Gastrocnemius medialis (tissue), 4 donors: Measurements from ENCODE around the gene TMEM187.

Experiments used
- CTCF ChIP-seq, 5 experiments: fragments of 450-650 bp in 3 of 5; fragments of 200-600 bp in 2 of 5; sonication (generic) in 2 of 5; IDR thresholded peaks in 4 of 5; conservative IDR thresholded peaks in 1 of 5; 1 replicate in 4 of 5; 2 replicates in 1 of 5; pipeline ENCODE4 v1.5.1; 2016 to 2019; ENCODE audit warnings: antibody characterized with exemption in 5 of 5, mild to moderate bottlenecking in 3 of 5, moderate library complexity in 3 of 5
- POLR2A ChIP-seq, 2 donors: fragments of 450-650 bp; IDR thresholded peaks; one replicate each; pipeline ENCODE4 v1.6.1; 2017; ENCODE audit warnings: antibody characterized with exemption in 2 of 2, mild to moderate bottlenecking in 2 of 2, moderate library complexity in 2 of 2

GRCh38 chrX:154017766-154018517 lies 45.4 kb downstream of the TMEM187 start:
- TF ChIP-seq POLR2A (IDR thresholded peaks at IDR 0.05) (no peak), CTCF (IDR thresholded peaks at IDR 0.05 in 4 of 5, conservative IDR thresholded peaks at IDR 0.05 in 1 of 5) (no peak)
